Bronchial epithelial cell (primary cell): ENCODE measurements around the gene MYO10. TPM values are rescaled to one million over a fixed set of nuclear protein-coding genes. Genes with fewer than 3 reads are reported as not detected.
A peak's percentile ranks its signal among the peaks of the same experiment; 100 is the strongest.

Experiments
- DNase-seq: peaks from one replicate; pipeline ENCODE4 v3.0.0-alpha.2; 2010; ENCODE audit warnings: low read depth
- FAIRE-seq: peaks from 2 replicates; lab custom pipeline; 2011; peaks lifted over from hg19 to GRCh38; lab: Jason Lieb, UNC
- H3K27me3 ChIP-seq: 2 replicates; pipeline ENCODE4 v1.5.1; 2011; ENCODE audit warnings: low read length; ENCODE audit not compliant: control insufficient read depth, insufficient read depth
- H3K36me3 ChIP-seq: 2 replicates; pipeline ENCODE4 v1.5.1; 2011; ENCODE audit warnings: low read length; ENCODE audit not compliant: control insufficient read depth, insufficient read depth
- H3K4me3 ChIP-seq: 2 replicates; pipeline ENCODE4 v1.5.1; 2011; ENCODE audit warnings: mild to moderate bottlenecking, low read depth, low read length, control low read depth
- CTCF ChIP-seq: IDR thresholded peaks from 2 replicates; pipeline ENCODE4 v1.5.1; 2011; ENCODE audit warnings: mild to moderate bottlenecking, moderate library complexity, low read length, control low read depth, inconsistent platforms; ENCODE audit not compliant: insufficient read depth, severe bottlenecking
- total RNA-seq: library from RNA; depleted of rRNA; stranded (reverse); fragments of >200 nt; gene quantifications from 2 replicates; pipeline ENCODE4 v1.2.1, GENCODE V29; 2014

The MYO10 gene
- total RNA-seq, 1 donor from 2014 or later = 39.5 TPM

DNA sequence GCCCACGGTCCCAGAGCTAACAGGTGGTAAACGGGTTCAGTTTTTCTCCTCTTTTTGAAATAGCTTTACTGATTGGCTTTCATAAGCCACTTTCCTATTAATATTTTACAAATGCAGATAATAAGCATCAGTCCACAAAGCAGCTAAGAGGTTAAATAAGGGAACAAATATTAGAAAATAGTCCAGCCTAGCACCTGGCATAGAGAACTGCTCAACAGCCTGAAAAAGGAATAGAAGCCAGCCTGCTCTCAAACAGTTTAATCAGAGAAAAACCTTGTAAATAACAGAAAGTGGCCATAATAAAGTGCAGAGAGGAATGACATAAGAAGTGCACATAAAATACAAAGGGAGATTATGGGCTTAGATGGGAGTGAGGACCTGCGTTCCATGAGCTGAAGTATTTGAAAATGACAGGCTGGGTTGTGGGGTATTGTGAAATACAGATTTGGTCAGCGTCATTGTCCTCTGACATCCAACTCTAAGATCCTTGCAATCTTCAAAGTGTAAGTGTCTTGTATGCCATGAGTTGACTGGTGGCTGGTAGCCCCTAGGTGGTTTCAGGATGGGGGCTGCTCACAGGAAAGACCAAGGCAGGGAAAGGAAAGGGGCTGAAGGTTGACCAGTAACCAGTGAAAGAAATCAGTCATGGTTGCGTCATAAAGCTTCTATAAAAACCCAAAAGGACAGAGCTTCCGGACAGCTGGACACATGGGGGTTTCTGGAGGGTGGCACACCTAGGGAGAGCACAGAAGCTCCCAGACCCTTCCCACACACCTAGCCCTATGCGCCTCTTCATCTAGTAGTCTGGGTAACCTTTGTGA is 32.4 kb downstream of the MYO10 start:
- H3K36me3 ChIP-seq = no peaks in the 10 kb centered on the region
- no peak overlapping the region for H3K4me3 ChIP-seq
- FAIRE-seq (no peak), DNase-seq (no peak)
- TF ChIP-seq CTCF = no peak
- no peaks in the 10 kb centered on the region for H3K27me3 ChIP-seq

GRCh38 chr5:16902846-16903245 is 33.2 kb downstream of the MYO10 start:
- FAIRE-seq = no peak
- peak; percentile 68 for DNase-seq
- no peak overlapping the region for H3K4me3 ChIP-seq
- TF ChIP-seq CTCF = no peak
- H3K36me3 ChIP-seq = no peaks in the 10 kb centered on the region
- no peaks in the 10 kb centered on the region for H3K27me3 ChIP-seq

- Histone ChIP-seq H3K4me3 (no peak overlapping the region), H3K27me3 (no peaks in the 10 kb centered on the region), H3K36me3 (no peaks in the 10 kb centered on the region)
- TF ChIP-seq CTCF = no peak
- no peak for DNase-seq
- FAIRE-seq = no peak
Observed at GRCh38 chr5:16901021-16901644, 35.0 kb downstream of the MYO10 start.

- Histone ChIP-seq H3K4me3 (no peak overlapping the region), H3K27me3 (no peaks in the 10 kb centered on the region), H3K36me3 (no peaks in the 10 kb centered on the region)
- DNase-seq = peak; percentile 38
- FAIRE-seq = no peak
- TF ChIP-seq CTCF = no peak
Observed at GRCh38 chr5:16899171-16899570, 36.9 kb downstream of the MYO10 start.

GRCh38 chr5:16897800-16898199 is 38.3 kb downstream of the MYO10 start:
- no peak for FAIRE-seq
- no peak overlapping the region for H3K4me3 ChIP-seq
- no peaks in the 10 kb centered on the region for H3K27me3 ChIP-seq
- no peaks in the 10 kb centered on the region for H3K36me3 ChIP-seq
- no peak for DNase-seq
- TF ChIP-seq CTCF = no peak

DNA sequence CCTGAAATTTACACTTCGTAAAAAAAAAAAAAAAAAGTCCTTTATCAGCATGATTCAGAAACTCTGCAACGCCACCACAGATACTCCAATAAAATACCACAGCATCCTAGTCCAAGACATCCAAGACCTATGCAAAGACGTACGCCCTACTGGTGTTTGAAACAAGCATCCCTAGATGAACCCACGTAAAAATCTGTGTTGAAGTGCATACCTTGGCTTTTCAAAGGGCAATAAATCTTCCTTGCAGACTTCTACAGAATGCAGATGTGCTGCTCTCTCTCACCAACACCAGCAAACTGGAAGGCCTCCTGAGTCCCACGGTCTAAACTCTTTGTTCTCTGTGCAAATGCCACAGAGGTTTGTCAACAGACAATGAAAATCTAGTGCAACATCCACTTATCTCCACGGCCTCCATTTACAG is 38.8 kb downstream of the MYO10 start:
- H3K36me3 ChIP-seq = no peaks in the 10 kb centered on the region
- DNase-seq (no peak), FAIRE-seq (no peak)
- no peak for TF ChIP-seq CTCF
- no peak overlapping the region for H3K4me3 ChIP-seq
- no peaks in the 10 kb centered on the region for H3K27me3 ChIP-seq
